ENCODE measurements around the gene NOL6. TPM values are rescaled to one million over a fixed set of nuclear protein-coding genes. Genes with fewer than 3 reads are reported as not detected.
A peak's percentile ranks its signal among the peaks of the same experiment; 100 is the strongest.

The NOL6 gene
- total and polyA plus RNA-seq, 2 of the 8 experiments (the other 6 are each of a cell fraction or from before 2014, with no cell fraction given): 44.0 to 55.0 TPM

- Histone ChIP-seq H3K9ac (replicated peaks in 1 of 4; ENCODE audit: extremely low read depth in 1 of 4, low read depth in 3 of 4, low read length in 3 of 4) (no peak overlapping the region), H2BK20ac (ENCODE audit: low read length) (no peak overlapping the region), H3K79me2 (ENCODE audit: control insufficient read depth in 1 of 2, insufficient read depth in 2 of 2, low read length in 2 of 2) (no peaks in the 10 kb centered on the region), H2BK12ac (ENCODE audit: low read depth, low read length) (no peak overlapping the region), H4K5ac (ENCODE audit: insufficient read length, low read depth, low read length) (no peak overlapping the region), H3K9me3 (ENCODE audit: insufficient read depth in 2 of 2, low read depth in 1 of 2, low read length in 1 of 2) (no peaks in the 10 kb centered on the region), H2BK15ac (ENCODE audit: low read length) (no peak overlapping the region), H2AK5ac (ENCODE audit: low read depth, low read length) (no peak overlapping the region), H3K4me3 (ENCODE audit: extremely low read depth in 1 of 4, insufficient read depth in 2 of 4, low read depth in 3 of 4, low read length in 4 of 4) (no peak overlapping the region), H4K8ac (ENCODE audit: extremely low read depth, insufficient read depth, low read length) (no peak overlapping the region), H2BK120ac (replicated peaks; ENCODE audit: low read depth, low read length) (no peak overlapping the region), H3K36me3 (ENCODE audit: control insufficient read depth in 2 of 4, insufficient read depth in 4 of 4, low read length in 3 of 4) (peaks cover 56 to 80% (median 70%) of the 10 kb centered on the region in 4 experiments), H3K4ac (replicated peaks; ENCODE audit: insufficient read length, low read depth, low read length) (no peak overlapping the region), H2BK5ac (ENCODE audit: low read depth, low read length) (0 out of 2 replicates have a peak overlapping the region, but pooled peaks have one; percentile 26), H3K18ac (ENCODE audit: extremely low read depth, low read length) (no peak overlapping the region), H4K20me1 (replicated peaks in 1 of 2; ENCODE audit: control insufficient read depth in 1 of 2, insufficient read depth in 2 of 2, low read length in 2 of 2) (peaks cover 2 to 24% of the 10 kb centered on the region in 2 experiments), H2AFZ (ENCODE audit: low read length) (no peak overlapping the region), H4K91ac (replicated peaks; ENCODE audit: insufficient read length, low read length) (no peak overlapping the region), H3K56ac (replicated peaks; ENCODE audit: insufficient read length, low read depth, low read length) (no peak overlapping the region), H3K23me2 (ENCODE audit: low read depth, low read length) (0 out of 2 replicates have a peak, but pooled peaks cover 1% of the 10 kb centered on the region), H3K14ac (ENCODE audit: insufficient read length) (no peak overlapping the region), H3K4me1 (replicated peaks in 1 of 4; ENCODE audit: control insufficient read depth in 3 of 4, insufficient read depth in 4 of 4, low read length in 3 of 4) (no peaks in the 10 kb centered on the region), H3K27me3 (replicated peaks in 1 of 4; ENCODE audit: control insufficient read depth in 3 of 4, extremely low read depth in 1 of 4, insufficient read depth in 3 of 4, low read length in 3 of 4) (no peaks in the 10 kb centered on the region), H3K79me1 (ENCODE audit: low read depth, low read length) (no peaks in the 10 kb centered on the region), H3K27ac (ENCODE audit: low read depth, low read length) (peak overlapping the region; percentile 5; the same call in 1 of the 2 replicates), H3K23ac (ENCODE audit: insufficient read length) (no peak overlapping the region), H3K4me2 (ENCODE audit: insufficient read depth in 1 of 2, low read depth in 2 of 2, low read length in 2 of 2) (no peak overlapping the region)
- no peak for DNase-seq (ENCODE audit: low read depth in 1 of 2, low spot score in 2 of 2)
- 90% methylated on average over 26 of the region's 27 CpGs; no CpG with 5 or more reads in 1 of the 2 experiments for WGBS, 2 experiments (ENCODE audit: extremely low coverage in 1 of 2, insufficient coverage in 1 of 2, insufficient read length in 1 of 2, insufficient replicate concordance in 2 of 2, low coverage in 1 of 2, low lambda C conversion rate in 2 of 2, missing lambda C conversion rate in 1 of 2)
- CTCF ChIA-PET (ENCODE audit: partially characterized antibody): interaction anchor here (0.7 to 20.9 kb wide), 40 partner anchors 10 to 1016 kb away, joined by 3 to 358 read pairs (median 6); partner anchors contain the start of genes ANKRD18B, AQP3 and AQP7
- POLR2A ChIA-PET (ENCODE audit: partially characterized antibody): interaction anchor here (1.0 to 5.8 kb wide), 5 partner anchors 7 to 61 kb away, joined by 3 to 34 read pairs (median 7); partner anchors contain the start of gene NOL6
- no peak for FAIRE-seq
- TF ChIP-seq, protein P1, sequence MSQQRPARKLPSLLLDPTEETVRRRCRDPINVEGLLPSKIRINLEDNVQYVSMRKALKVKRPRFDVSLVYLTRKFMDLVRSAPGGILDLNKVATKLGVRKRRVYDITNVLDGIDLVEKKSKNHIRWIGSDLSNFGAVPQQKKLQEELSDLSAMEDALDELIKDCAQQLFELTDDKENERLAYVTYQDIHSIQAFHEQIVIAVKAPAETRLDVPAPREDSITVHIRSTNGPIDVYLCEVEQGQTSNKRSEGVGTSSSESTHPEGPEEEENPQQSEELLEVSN (IDR thresholded peaks at IDR 0.05): no peak
- TF ChIP-seq MAFK (IDR thresholded peaks at IDR 0.05; ENCODE audit: low read depth, low read length) (no peak), RNF2 (IDR thresholded peaks at IDR 0.05; ENCODE audit: borderline replicate concordance, low read depth, low read length, missing control alignments, poor library complexity, severe bottlenecking) (no peak), PHF8 (conservative IDR thresholded peaks at IDR 0.05; ENCODE audit: low read depth, low read length) (no peak), CREB1 (IDR thresholded peaks at IDR 0.05) (no peak), SUZ12 (IDR thresholded peaks at IDR 0.05; ENCODE audit: low read length) (no peak), KDM4A (IDR thresholded peaks at IDR 0.05; ENCODE audit: low read depth, low read length, severe bottlenecking) (no peak), RFX5 (IDR thresholded peaks at IDR 0.05; ENCODE audit: borderline replicate concordance, low read depth, low read length) (no peak), SAP30 (IDR thresholded peaks at IDR 0.05; ENCODE audit: insufficient read depth, insufficient replicate concordance, low read length) (no peak)
Observed at GRCh38 chr9:33465596-33466564, 7.8 kb downstream of the NOL6 start.
